DND-41 (cell line): ENCODE measurements around the gene WNK2.

Experiments used
- ATAC-seq: fragments of 200-7000 bp; cut with Tn5 transposase; 3 replicates; pipeline ENCODE4 v1.9.1; 2021; ENCODE audit warnings: low read depth; ENCODE audit not compliant: insufficient read depth
- DNase-seq: peaks from one replicate; pipeline ENCODE4 v3.0.0-alpha.2; 2020
- H2AFZ ChIP-seq: 2 replicates; pipeline ENCODE4 v1.6.0; 2012; ENCODE audit warnings: low read depth, low read length
- H3K27ac ChIP-seq: 2 replicates; pipeline ENCODE4 v1.5.1; 2012; ENCODE audit warnings: low read length, inconsistent platforms
- H3K27me3 ChIP-seq: fragments of 200-600 bp; sonication (generic); 2 replicates; pipeline ENCODE4 v1.6.0; 2012; ENCODE audit warnings: low read length, mild to moderate bottlenecking, inconsistent platforms; ENCODE audit not compliant: insufficient read depth, poor library complexity
- H3K36me3 ChIP-seq: 2 replicates; pipeline ENCODE4 v1.5.1; 2012; ENCODE audit warnings: low read length, inconsistent platforms; ENCODE audit not compliant: insufficient read depth
- H3K4me1 ChIP-seq: 2 replicates; pipeline ENCODE4 v1.5.1; 2012; ENCODE audit warnings: mild to moderate bottlenecking, low read length; ENCODE audit not compliant: insufficient read depth
- H3K4me2 ChIP-seq: 2 replicates; pipeline ENCODE4 v1.6.0; 2012; ENCODE audit warnings: mild to moderate bottlenecking, moderate library complexity, low read length, inconsistent platforms; ENCODE audit not compliant: insufficient read depth
- H3K4me3 ChIP-seq, 2 experiments: fragments of 200-600 bp in 1 of 2; shearing (Covaris generic) in 1 of 2; 2 replicates each; pipeline ENCODE4 v1.5.1; 2012 to 2016; ENCODE audit warnings: inconsistent platforms in 2 of 2, low read length in 2 of 2, mild to moderate bottlenecking in 2 of 2, low read depth in 1 of 2, moderate library complexity in 1 of 2
- H3K79me2 ChIP-seq: 2 replicates; pipeline ENCODE4 v1.6.0; 2012; ENCODE audit warnings: low read length, inconsistent platforms; ENCODE audit not compliant: insufficient read depth
- H3K9ac ChIP-seq: 2 replicates; pipeline ENCODE4 v1.6.0; 2012; ENCODE audit warnings: low read depth, mild to moderate bottlenecking, inconsistent platforms, low read length, moderate library complexity
- H3K9me3 ChIP-seq: 2 replicates; pipeline ENCODE4 v1.5.1; 2012; ENCODE audit warnings: low read length, moderate library complexity, mild to moderate bottlenecking, inconsistent platforms; ENCODE audit not compliant: insufficient read depth, severe bottlenecking
- H4K20me1 ChIP-seq: 2 replicates; pipeline ENCODE4 v1.6.0; 2012; ENCODE audit warnings: low read length; ENCODE audit not compliant: insufficient read depth
- EZH2 ChIP-seq: IDR thresholded peaks from 3 replicates; pipeline ENCODE4 v1.6.1; 2012; ENCODE audit warnings: borderline replicate concordance, low read depth, mild to moderate bottlenecking, moderate library complexity, low read length, inconsistent platforms; ENCODE audit not compliant: severe bottlenecking
- TF ChIP-seq, protein P1 (sequence below): IDR thresholded peaks from 2 replicates; pipeline ENCODE4 v1.5.1; 2012; ENCODE audit warnings: borderline replicate concordance, low read length, moderate library complexity, mild to moderate bottlenecking; ENCODE audit not compliant: poor library complexity, severe bottlenecking; ENCODE audit errors: extremely low read depth

Gene WNK2

DNA sequence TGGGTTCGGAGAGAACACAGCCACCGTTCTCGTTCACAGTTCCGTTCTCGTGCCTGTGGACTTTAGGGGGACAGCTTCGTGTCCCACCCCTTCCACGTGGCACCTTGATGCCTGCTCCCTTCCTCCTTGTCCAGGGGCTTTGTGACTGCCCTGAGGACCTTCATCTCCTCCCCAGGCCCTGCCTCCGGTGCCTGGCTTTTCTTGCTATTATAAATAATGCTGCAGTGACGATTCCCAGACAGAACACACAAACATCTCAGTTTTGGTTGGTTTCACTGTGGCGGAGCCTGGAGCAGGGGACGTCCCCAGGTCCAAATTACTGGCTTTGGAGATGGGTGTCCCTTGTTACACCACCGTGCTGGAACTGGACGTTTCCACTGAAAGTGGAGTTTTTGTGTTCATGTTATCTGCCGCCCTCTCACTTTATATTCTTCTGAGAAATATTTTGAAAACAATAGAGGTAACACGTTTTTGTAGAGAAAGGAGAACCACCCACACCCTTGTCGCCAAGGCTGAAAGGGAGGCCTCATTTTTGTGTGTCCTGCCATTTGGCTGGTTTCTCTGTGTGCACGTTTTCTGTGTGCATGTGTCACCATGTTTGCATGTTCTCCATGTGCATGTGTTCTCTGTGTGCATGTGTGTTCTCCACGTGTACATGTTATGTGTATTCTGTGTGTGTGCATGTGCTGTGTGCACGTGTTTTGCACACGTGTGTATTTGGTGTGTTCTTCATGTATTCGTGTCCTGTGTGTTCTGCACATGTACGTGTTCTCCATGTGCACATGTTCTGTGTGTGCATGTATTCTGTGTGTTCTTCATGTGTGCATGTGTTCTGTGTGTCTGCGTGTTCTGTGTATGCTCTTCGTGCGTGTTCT is 24.2 kb downstream of the WNK2 start:
- TF ChIP-seq EZH2 = no peak
- TF ChIP-seq, protein P1, sequence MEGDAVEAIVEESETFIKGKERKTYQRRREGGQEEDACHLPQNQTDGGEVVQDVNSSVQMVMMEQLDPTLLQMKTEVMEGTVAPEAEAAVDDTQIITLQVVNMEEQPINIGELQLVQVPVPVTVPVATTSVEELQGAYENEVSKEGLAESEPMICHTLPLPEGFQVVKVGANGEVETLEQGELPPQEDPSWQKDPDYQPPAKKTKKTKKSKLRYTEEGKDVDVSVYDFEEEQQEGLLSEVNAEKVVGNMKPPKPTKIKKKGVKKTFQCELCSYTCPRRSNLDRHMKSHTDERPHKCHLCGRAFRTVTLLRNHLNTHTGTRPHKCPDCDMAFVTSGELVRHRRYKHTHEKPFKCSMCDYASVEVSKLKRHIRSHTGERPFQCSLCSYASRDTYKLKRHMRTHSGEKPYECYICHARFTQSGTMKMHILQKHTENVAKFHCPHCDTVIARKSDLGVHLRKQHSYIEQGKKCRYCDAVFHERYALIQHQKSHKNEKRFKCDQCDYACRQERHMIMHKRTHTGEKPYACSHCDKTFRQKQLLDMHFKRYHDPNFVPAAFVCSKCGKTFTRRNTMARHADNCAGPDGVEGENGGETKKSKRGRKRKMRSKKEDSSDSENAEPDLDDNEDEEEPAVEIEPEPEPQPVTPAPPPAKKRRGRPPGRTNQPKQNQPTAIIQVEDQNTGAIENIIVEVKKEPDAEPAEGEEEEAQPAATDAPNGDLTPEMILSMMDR = no peak
- no peaks in the 10 kb centered on the region for H3K4me1 ChIP-seq
- H4K20me1 ChIP-seq = no peaks in the 10 kb centered on the region
- no peak overlapping the region for H3K27ac ChIP-seq
- ATAC-seq (no peak), DNase-seq (no peak)
- H3K79me2 ChIP-seq = no peaks in the 10 kb centered on the region
- no peaks in the 10 kb centered on the region for H3K9me3 ChIP-seq
- no peaks in the 10 kb centered on the region for H3K36me3 ChIP-seq
- H2AFZ ChIP-seq = no peak overlapping the region
- H3K4me2 ChIP-seq = no peak overlapping the region
- H3K9ac ChIP-seq = no peak overlapping the region
- H3K27me3 ChIP-seq = no peaks in the 10 kb centered on the region
- no peak overlapping the region for H3K4me3 ChIP-seq

DNA sequence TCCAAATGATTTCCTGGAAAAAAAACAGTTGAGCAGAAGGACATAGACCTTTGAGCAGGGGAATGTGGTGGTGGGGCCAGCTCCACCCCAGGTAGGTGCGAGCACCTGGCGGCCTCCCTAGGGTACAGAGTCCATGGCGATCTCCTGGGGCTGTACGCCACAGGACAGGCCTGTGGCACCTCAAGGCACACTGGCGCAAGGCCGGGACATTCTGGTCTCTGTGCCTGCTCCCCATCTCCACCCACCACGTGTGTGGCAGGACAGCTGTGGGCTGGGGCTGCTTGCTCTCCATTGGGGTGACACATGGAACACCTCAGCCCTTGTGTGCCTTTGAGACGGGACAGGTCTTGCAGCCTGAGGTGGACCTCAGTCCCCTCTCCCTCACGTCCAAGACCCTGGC is 25.2 kb downstream of the WNK2 start:
- Histone ChIP-seq H3K9ac (no peak overlapping the region), H3K9me3 (no peaks in the 10 kb centered on the region), H3K79me2 (no peaks in the 10 kb centered on the region), H3K4me2 (no peak overlapping the region), H3K36me3 (no peaks in the 10 kb centered on the region), H3K4me1 (no peaks in the 10 kb centered on the region), H2AFZ (no peak overlapping the region), H4K20me1 (no peaks in the 10 kb centered on the region), H3K4me3 (no peak overlapping the region), H3K27me3 (no peaks in the 10 kb centered on the region), H3K27ac (no peak overlapping the region)
- TF ChIP-seq, protein P1 = no peak
- no peak for TF ChIP-seq EZH2
- DNase-seq (no peak), ATAC-seq (no peak)

DNA sequence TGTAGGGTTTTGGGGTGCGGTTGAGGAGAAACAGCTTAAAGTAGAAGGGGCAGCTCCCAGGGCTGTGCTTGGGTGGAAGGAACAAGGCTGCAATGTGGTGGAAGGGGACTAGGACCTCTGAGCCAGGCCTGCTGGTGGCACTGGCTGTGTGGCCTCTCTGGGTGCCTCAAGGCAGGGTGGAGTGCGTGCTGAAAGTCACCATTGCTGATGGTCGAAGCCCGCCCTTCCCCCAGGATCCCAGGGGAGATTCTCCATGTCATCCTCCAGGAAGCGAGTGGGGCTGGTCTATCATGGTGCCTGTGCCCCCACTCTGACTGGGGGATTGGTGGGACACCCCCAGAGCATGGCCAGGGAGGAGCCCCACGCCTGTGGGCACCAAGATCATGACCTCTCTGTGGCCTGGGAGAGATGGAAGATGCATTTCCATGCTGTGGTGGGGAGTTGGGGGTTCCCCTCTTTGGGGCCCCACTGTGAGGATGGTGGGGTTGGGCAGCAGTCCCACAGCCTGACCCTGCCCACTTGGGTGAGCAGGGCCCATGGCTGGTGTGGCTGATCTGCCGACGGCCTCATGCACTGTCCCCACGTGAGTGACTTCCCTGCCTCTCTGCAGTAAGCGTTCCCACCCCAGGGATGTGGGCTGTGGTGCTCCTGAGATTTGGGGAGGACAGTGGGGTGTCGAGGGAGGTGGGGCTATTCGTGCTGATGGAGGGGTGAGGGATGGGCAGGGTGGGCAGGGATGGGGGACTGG is 25.8 kb downstream of the WNK2 start:
- TF ChIP-seq EZH2 = no peak
- TF ChIP-seq, protein P1 = no peak
- DNase-seq = no peak
- Histone ChIP-seq H3K9ac (no peak overlapping the region), H3K4me1 (no peaks in the 10 kb centered on the region), H3K27ac (no peak overlapping the region), H4K20me1 (no peaks in the 10 kb centered on the region), H2AFZ (no peak overlapping the region), H3K27me3 (no peaks in the 10 kb centered on the region), H3K4me3 (no peak overlapping the region), H3K4me2 (no peak overlapping the region), H3K79me2 (no peaks in the 10 kb centered on the region), H3K9me3 (no peaks in the 10 kb centered on the region), H3K36me3 (no peaks in the 10 kb centered on the region)
- ATAC-seq = no peak
